Suprapubic skin (tissue), 4 donors: ENCODE data around the gene PNMA1. TPM values are rescaled to one million over a fixed set of nuclear protein-coding genes. Genes with fewer than 3 reads are reported as not detected.

ENCODE experiments used
- DNase-seq, 2 donors: peaks; one replicate each; pipeline ENCODE4 v3.0.0-alpha.2; 2019; ENCODE audit warnings: low spot score in 2 of 2
- H3K27ac ChIP-seq: fragments of 200-600 bp; sonication (generic); one replicate; pipeline ENCODE4 v1.5.1; 2019
- H3K27me3 ChIP-seq: fragments of 200-600 bp; sonication (generic); one replicate; pipeline ENCODE4 v1.5.1; 2019
- H3K36me3 ChIP-seq: fragments of 200-600 bp; sonication (generic); one replicate; pipeline ENCODE4 v1.5.1; 2019
- H3K4me1 ChIP-seq: fragments of 200-600 bp; sonication (generic); one replicate; pipeline ENCODE4 v1.5.1; 2019
- H3K4me3 ChIP-seq: fragments of 200-600 bp; sonication (generic); one replicate; pipeline ENCODE4 v1.5.1; 2019; ENCODE audit warnings: mild to moderate bottlenecking
- H3K9me3 ChIP-seq: fragments of 200-600 bp; sonication (generic); one replicate; pipeline ENCODE4 v1.5.1; 2019
- CTCF ChIP-seq, 2 donors: fragments of 200-600 bp in 1 of 2; fragments of 450-650 bp in 1 of 2; sonication (generic) in 1 of 2; IDR thresholded peaks; one replicate each; pipeline ENCODE4 v1.5.1; 2016 to 2019; ENCODE audit warnings: antibody characterized with exemption in 2 of 2, mild to moderate bottlenecking in 1 of 2, moderate library complexity in 1 of 2
- EP300 ChIP-seq: sonication (generic); formaldehyde crosslinking; IDR thresholded peaks from one replicate; pipeline ENCODE4 v1.6.1; 2017; ENCODE audit warnings: antibody characterized with exemption
- POLR2A ChIP-seq, 2 donors: fragments of 450-650 bp; IDR thresholded peaks; one replicate each; pipeline ENCODE4 v1.6.1; 2017; ENCODE audit warnings: antibody characterized with exemption in 2 of 2, mild to moderate bottlenecking in 2 of 2, moderate library complexity in 2 of 2
- POLR2AphosphoS5 ChIP-seq, 3 donors: sonication (generic); formaldehyde crosslinking; IDR thresholded peaks; one replicate each; pipeline ENCODE4 v1.6.1; 2017; ENCODE audit warnings: antibody characterized with exemption in 3 of 3
- WGBS: methylation state at CpG from one replicate; pipeline ENCODE4 v1.1.5; 2018; 5-methylcytosine and 5-hydroxymethylcytosine counted together
- total RNA-seq, 4 donors: library from RNA; depleted of rRNA; stranded (reverse); fragments of >200 nt; gene quantifications; one replicate each; pipeline ENCODE4 v1.1.0, GENCODE V29; 2016

PNMA1 gene
- total RNA-seq, 4 donors from 2014 or later, result 5.2 to 9.8 (median 6.4) TPM

DNA sequence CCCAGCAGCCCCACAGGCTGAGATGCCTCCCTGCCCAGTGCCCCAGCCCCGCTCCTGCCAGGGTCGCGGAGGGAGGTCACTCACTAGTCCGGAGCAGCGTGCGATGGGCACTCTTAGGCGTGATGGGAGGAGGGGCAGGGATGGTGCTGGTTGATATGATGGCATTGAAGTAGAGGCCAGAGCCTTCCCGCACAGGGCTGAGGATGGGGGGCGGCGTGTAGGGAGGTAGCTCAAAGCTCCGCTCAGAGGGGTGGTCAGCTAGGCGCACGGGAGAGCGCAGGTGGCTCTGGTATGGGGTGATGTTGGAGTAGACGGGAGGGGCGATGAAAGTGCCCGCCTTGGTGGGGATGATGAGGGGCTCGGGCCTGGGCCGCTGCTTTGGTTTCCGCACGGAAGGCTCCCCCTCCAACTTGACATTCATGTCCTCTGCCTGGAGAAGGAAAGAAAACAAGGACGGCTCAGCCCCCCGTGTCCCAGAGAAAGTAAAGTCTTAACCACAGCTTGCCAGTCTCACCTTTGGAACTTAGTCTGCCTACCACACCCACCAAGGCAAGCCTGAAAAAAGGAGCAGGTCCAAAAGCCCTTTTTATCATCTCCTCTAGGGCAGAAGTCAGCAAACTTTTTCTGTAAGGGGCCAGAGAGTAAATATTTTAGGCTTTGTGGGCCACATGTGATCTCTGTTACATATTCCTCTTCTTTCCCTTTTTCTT is 15.5 kb upstream of the PNMA1 start:
- H3K27me3 ChIP-seq, result no peaks in the 10 kb centered on the region
- H3K9me3 ChIP-seq, result no peaks in the 10 kb centered on the region
- no peak overlapping the region for H3K4me3 ChIP-seq
- TF ChIP-seq POLR2AphosphoS5 (IDR thresholded peaks at IDR 0.05) (no peak), POLR2A (IDR thresholded peaks at IDR 0.05) (no peak), EP300 (no peak), CTCF (IDR thresholded peaks at IDR 0.05) (no peak)
- 91% methylated on average over 20 of the region's 23 CpGs for WGBS
- H3K27ac ChIP-seq, result peak overlapping the region; percentile 21
- peaks cover 84% of the 10 kb centered on the region for H3K36me3 ChIP-seq
- peaks cover 60% of the 10 kb centered on the region for H3K4me1 ChIP-seq
- DNase-seq, result peak in 1 of 2 donors; percentile 68

DNA sequence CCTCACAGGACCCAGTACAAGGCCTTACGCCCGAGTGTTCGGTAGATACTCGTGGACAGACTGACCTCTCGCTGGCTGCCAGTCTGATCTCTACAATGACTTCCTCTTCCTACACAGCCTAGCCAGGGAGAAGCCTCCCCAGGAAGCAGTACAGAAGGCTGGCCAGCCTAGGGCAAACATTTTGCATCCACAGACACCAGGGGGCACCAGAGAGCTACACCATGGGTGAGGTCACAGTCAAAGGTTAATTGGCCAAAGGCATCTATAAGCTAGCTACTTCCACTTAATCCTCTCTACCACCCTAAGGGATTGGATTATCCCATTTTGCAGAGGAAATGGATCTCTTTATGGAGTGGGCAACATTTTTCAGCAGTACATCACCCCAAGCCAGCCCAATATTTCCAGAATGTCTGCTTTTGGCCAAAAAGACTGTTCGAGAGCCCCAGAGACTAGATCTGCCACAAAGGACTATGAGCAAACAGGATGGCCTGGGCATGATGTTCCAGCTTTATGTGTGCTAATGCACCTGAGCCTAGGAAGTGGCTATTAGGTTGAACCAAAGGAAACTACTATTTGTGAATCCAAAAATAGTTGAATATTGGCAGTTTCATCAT is 14.6 kb upstream of the PNMA1 start:
- Histone ChIP-seq H3K27me3 (no peaks in the 10 kb centered on the region), H3K9me3 (no peaks in the 10 kb centered on the region), H3K36me3 (peaks cover 82% of the 10 kb centered on the region), H3K27ac (peak overlapping the region; percentile 48), H3K4me1 (peaks cover 69% of the 10 kb centered on the region), H3K4me3 (no peak overlapping the region)
- TF ChIP-seq POLR2A (IDR thresholded peaks at IDR 0.05), result no peak
- TF ChIP-seq CTCF (IDR thresholded peaks at IDR 0.05), result peak; percentile 79 to 90
- peak in 1 of 3 donors; percentile 49 for TF ChIP-seq POLR2AphosphoS5 (IDR thresholded peaks at IDR 0.05)
- TF ChIP-seq EP300, result no peak
- peak in 1 of 2 donors; percentile 90 for DNase-seq
- 30% methylated on average over 6 of the region's 6 CpGs for WGBS

- WGBS, result 91% methylated on average over 5 of the region's 7 CpGs
- Histone ChIP-seq H3K27ac (peak overlapping the region; percentile 58), H3K4me3 (no peak overlapping the region), H3K4me1 (peaks cover 84% of the 10 kb centered on the region), H3K9me3 (no peaks in the 10 kb centered on the region), H3K36me3 (peaks cover 85% of the 10 kb centered on the region), H3K27me3 (no peaks in the 10 kb centered on the region)
- no peak for TF ChIP-seq POLR2AphosphoS5 (IDR thresholded peaks at IDR 0.05)
- TF ChIP-seq CTCF (IDR thresholded peaks at IDR 0.05), result no peak
- no peak for TF ChIP-seq EP300
- no peak for TF ChIP-seq POLR2A (IDR thresholded peaks at IDR 0.05)
- DNase-seq, result no peak
Measured at GRCh38 chr14:73727166-73727565, 13.0 kb upstream of the PNMA1 start.

DNA sequence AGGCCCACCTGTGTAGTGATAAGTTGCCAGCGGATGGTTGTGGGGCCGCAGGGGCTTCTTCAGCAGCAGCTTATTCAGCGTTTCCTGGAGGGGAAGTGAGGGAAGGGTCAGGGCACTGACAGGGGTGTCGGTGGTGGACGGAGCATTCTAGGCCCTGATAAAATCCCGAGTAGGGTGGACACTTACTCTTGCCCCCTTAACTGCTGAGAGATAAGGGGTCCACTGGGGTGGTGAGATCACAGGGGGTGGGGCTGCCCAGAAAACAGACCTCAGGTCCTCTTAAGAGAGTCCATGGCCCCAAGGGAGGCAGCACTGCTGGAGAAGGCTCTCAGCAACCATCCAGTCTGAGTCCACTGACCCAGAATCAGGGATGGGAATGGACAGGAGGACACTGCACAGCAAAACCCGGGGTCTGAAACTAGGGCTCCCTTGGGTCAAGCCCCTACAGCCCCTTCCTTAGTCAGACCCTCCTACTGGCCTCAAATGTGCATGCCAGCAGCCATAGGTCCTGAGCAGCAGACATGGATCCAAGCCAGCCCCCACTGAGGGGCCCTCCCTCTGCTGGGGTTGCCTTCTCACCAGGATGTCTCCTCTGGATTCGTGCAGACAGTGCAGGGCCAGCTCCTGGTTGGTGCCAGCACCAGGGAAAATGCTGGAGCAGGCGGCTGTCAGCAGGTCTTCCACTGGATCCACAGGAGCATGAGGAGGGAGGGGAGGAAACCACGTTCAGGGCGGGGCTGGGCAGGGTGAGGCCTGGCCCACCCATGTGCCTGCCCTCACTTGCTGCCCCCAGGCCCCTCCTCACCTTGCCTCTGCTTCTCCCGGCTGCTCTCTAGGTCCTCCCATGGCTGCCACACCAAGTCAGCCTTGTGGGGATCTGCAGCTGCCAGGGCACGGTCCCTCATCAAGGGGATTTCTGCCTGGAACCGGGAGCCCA is 12.1 kb upstream of the PNMA1 start:
- WGBS, result 68% methylated on average over 12 of the region's 14 CpGs

More for the DNA sequence above, 12.1 kb upstream of the PNMA1 start:
- DNase-seq, result no peak
- Histone ChIP-seq H3K27me3 (no peaks in the 10 kb centered on the region), H3K4me1 (peaks cover 76% of the 10 kb centered on the region), H3K27ac (peak overlapping the region; percentile 58), H3K9me3 (no peaks in the 10 kb centered on the region), H3K4me3 (no peak overlapping the region), H3K36me3 (peaks cover 87% of the 10 kb centered on the region)
- TF ChIP-seq POLR2AphosphoS5 (IDR thresholded peaks at IDR 0.05) (no peak), CTCF (IDR thresholded peaks at IDR 0.05) (no peak), EP300 (no peak), POLR2A (IDR thresholded peaks at IDR 0.05) (no peak)
